Embryonic facial prominence (tissue), 1 donor: ENCODE measurements around the gene IMMP1L.
"Not testable (repeated sequence)": the region's sequence is repeated elsewhere in the genome, so short reads cannot be mapped to it uniquely, and the experiment has no call there.

Source experiments
- DNase-seq: peaks from one replicate; pipeline ENCODE4 v3.0.0-alpha.2; 2016; ENCODE audit errors: extremely low spot score

The IMMP1L gene

GRCh38 chr11:31509429-31510345 is at the start of gene IMMP1L, which contains the start of gene ELP4:
Gene IMMP1L, minus strand, starts transcription at chr11:31509622. Its CDS starts 46,346 bp downstream, at chr11:31463276.
Gene ELP4, plus strand, starts transcription at chr11:31509767. Its CDS starts 18 bp downstream, at chr11:31509785.
- peak; percentile 97 for DNase-seq

GRCh38 chr11:31558001-31558400 is 48.6 kb upstream of the IMMP1L start:
- no peak for DNase-seq

GRCh38 chr11:31555938-31556337 is 46.5 kb upstream of the IMMP1L start:
- DNase-seq, result no peak

- DNase-seq, result no peak
Measured at GRCh38 chr11:31542862-31543261, 33.4 kb upstream of the IMMP1L start.

- DNase-seq, result no peak
Measured at GRCh38 chr11:31535479-31535878, 26.1 kb upstream of the IMMP1L start.

- no peak for DNase-seq
Measured at GRCh38 chr11:31531293-31531692, 21.9 kb upstream of the IMMP1L start.

- DNase-seq, result no peak
Measured at GRCh38 chr11:31529701-31530100, 20.3 kb upstream of the IMMP1L start.

- no peak for DNase-seq
Measured at GRCh38 chr11:31529189-31529588, 19.8 kb upstream of the IMMP1L start.

GRCh38 chr11:31521497-31522150 is 12.2 kb upstream of the IMMP1L start:
- no peak for DNase-seq

- no peak for DNase-seq
Measured at GRCh38 chr11:31512117-31512516, 2.7 kb upstream of the IMMP1L start.

GRCh38 chr11:31509051-31509428 is 382 bp downstream of the IMMP1L start:
- no peak for DNase-seq

GRCh38 chr11:31500560-31500959 is 8.9 kb downstream of the IMMP1L start:
- no peak for DNase-seq

- no peak for DNase-seq
Measured at GRCh38 chr11:31499576-31500178, 9.7 kb downstream of the IMMP1L start.

GRCh38 chr11:31493762-31494161 is 15.7 kb downstream of the IMMP1L start:
- not testable (repeated sequence) for DNase-seq

GRCh38 chr11:31493235-31493634 is 16.2 kb downstream of the IMMP1L start:
- DNase-seq, result no peak

GRCh38 chr11:31492320-31492913 is 17.0 kb downstream of the IMMP1L start:
- DNase-seq, result no peak

GRCh38 chr11:31487848-31488247 is 21.6 kb downstream of the IMMP1L start:
- no peak for DNase-seq

GRCh38 chr11:31484497-31484896 is 24.9 kb downstream of the IMMP1L start:
- DNase-seq, result no peak

GRCh38 chr11:31480930-31481329 is 28.5 kb downstream of the IMMP1L start:
- DNase-seq, result no peak

GRCh38 chr11:31479066-31479465 is 30.4 kb downstream of the IMMP1L start:
- no peak for DNase-seq

- DNase-seq, result no peak
Measured at GRCh38 chr11:31478223-31478590, 31.2 kb downstream of the IMMP1L start.
